NCI-H146 (cell line): ENCODE data around the gene CTXN1.

Experiments used
- DNase-seq: peaks from one replicate; lab custom pipeline; 2025; lab: John Stamatoyannopoulos, UW

CTXN1 gene

GRCh38 chr19:7914099-7914498, 11.8 kb downstream of the CTXN1 start:
- DNase-seq: no peak

- DNase-seq: no peak
Observed at GRCh38 chr19:7913652-7914051, 12.3 kb downstream of the CTXN1 start.

GRCh38 chr19:7912697-7913564, 13.0 kb downstream of the CTXN1 start:
- DNase-seq: no peak

GRCh38 chr19:7912144-7912696, 13.7 kb downstream of the CTXN1 start:
- no peak for DNase-seq

GRCh38 chr19:7911508-7912143, 14.3 kb downstream of the CTXN1 start:
- no peak for DNase-seq

GRCh38 chr19:7910321-7911161, 15.4 kb downstream of the CTXN1 start:
- DNase-seq: no peak

GRCh38 chr19:7909471-7910067, 16.4 kb downstream of the CTXN1 start:
- DNase-seq: no peak

- no peak for DNase-seq
Observed at GRCh38 chr19:7908742-7909461, 17.0 kb downstream of the CTXN1 start.

GRCh38 chr19:7908078-7908699, 17.7 kb downstream of the CTXN1 start:
- DNase-seq: no peak

- no peak for DNase-seq
Observed at GRCh38 chr19:7907544-7907943, 18.4 kb downstream of the CTXN1 start.

GRCh38 chr19:7907122-7907521, 18.8 kb downstream of the CTXN1 start:
- DNase-seq: no peak

GRCh38 chr19:7905859-7906258, 20.1 kb downstream of the CTXN1 start:
- no peak for DNase-seq

GRCh38 chr19:7905268-7905667, 20.7 kb downstream of the CTXN1 start:
- no peak for DNase-seq

GRCh38 chr19:7904074-7905020, 21.6 kb downstream of the CTXN1 start:
- DNase-seq: no peak

GRCh38 chr19:7903244-7904073, 22.5 kb downstream of the CTXN1 start, which contains the start of gene MAP2K7:
Gene MAP2K7, plus strand, starts transcription at chr19:7903877. Its CDS starts 68 bp downstream, at chr19:7903945.
- DNase-seq: peak; percentile 98

- DNase-seq: no peak
Observed at GRCh38 chr19:7902796-7903243, 23.1 kb downstream of the CTXN1 start.

- DNase-seq: no peak
Observed at GRCh38 chr19:7901337-7901736, 24.6 kb downstream of the CTXN1 start.

GRCh38 chr19:7900931-7901330, 25.0 kb downstream of the CTXN1 start:
- no peak for DNase-seq
